Keratinocyte (primary cell): ENCODE measurements around the gene IFNAR2.

ENCODE experiments used
- CTCF ChIP-seq, 3 experiments: IDR thresholded peaks in 1 of 3; conservative IDR thresholded peaks in 1 of 3; optimal IDR thresholded peaks in 1 of 3; 2 replicates in 2 of 3; 3 replicates in 1 of 3; pipeline versions ENCODE3 to v1.5.1; 2011; ENCODE audit warnings: low read length in 3 of 3, mild to moderate bottlenecking in 3 of 3, moderate library complexity in 2 of 3, control low read depth in 1 of 3, inconsistent platforms in 1 of 3; ENCODE audit not compliant: insufficient read depth in 2 of 3; ENCODE audit errors: extremely low read depth in 1 of 3
- EZH2 ChIP-seq: IDR thresholded peaks from one replicate; pipeline ENCODE4 v1.6.1; 2012; ENCODE audit warnings: inconsistent platforms, mild to moderate bottlenecking, low read length, moderate library complexity

GRCh38 chr21:33259428-33259827 is 29.7 kb downstream of the IFNAR2 start:
- TF ChIP-seq CTCF (optimal IDR thresholded peaks at IDR 0.05 in 1 of 3, IDR thresholded peaks at IDR 0.05 in 1 of 3, conservative IDR thresholded peaks at IDR 0.05 in 1 of 3; ENCODE audit: extremely low read depth in 1 of 3, insufficient read depth in 2 of 3, low read length in 3 of 3) (no peak), EZH2 (no peak)
